Dermis blood vessel endothelial cell (primary cell): ENCODE measurements around the gene BRD1. TPM values are rescaled to one million over a fixed set of nuclear protein-coding genes. Genes with fewer than 3 reads are reported as not detected.

Experiments used
- DNase-seq: peaks from one replicate; pipeline ENCODE4 v3.0.0; 2010
- total RNA-seq: library from RNA; depleted of rRNA; stranded (reverse); fragments of >200 nt; gene quantifications from 2 replicates; pipeline ENCODE4 v1.2.3, GENCODE V29; 2014

BRD1 gene
- total RNA-seq, 1 donor from 2014 or later = 39.0 TPM

DNA sequence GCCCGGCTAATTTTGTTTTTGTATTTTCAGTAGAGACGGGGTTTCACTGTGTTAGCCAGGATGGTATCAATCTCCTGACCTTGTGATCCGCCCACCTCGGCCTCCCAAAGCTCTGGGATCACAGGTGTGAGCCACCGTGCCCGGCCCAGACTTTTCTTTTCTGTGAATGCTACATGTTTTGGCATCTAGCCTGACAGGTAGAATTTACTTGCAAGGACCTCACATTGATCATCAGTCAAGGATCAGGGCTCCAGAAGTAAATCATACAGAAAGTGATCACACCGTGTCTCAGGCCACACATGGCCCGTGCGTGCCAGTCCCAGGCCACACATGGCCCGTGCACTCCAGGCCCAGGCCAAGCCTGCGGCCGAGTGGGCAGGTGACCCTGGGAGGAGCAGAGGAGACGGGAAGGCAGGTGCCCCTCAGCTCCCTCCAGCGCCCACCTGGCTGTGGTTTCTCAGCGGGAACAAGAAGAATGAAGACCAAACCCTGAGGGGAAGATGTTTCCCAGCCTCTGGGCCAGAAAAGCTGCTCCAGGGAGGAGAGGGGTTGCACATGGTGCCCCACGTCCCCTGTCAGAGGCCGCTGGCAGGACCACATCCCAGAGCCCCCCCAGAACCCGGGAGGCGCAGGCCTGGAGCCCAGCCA lies 76.2 kb downstream of the BRD1 start:
- no peak for DNase-seq

DNA sequence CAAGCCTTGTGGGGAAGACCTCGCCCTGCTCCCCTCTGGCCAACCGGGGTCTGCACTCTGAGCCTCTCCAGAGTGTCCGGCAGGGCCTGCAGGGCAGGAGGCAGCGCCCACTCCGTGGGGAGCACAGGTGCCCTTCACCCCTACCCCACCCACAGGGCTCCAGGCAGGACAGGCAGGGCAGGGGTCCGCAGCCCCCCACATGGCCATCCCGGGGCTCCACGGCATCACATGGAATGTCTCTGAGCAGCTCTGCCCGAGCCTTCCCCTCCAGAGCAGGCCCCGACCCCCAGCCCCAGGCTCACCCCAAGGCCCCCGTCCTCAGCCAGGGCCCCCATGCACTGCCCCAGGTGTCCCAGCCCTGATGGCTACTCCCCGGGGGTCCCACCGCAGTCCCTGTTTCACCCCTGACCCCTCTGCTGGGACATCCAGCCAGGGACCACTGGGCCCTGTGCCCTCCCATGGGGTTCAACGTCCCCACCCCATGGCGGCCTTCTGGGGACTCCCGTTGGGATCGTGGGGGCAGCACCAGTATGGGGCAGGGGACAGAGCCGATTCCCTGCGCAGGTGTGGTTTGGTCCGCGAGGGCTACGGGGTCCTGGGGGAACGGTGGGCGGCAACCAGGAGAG lies 77.7 kb downstream of the BRD1 start:
- no peak for DNase-seq

- no peak for DNase-seq
Observed at GRCh38 chr22:49749227-49749626, 78.4 kb downstream of the BRD1 start.

DNA sequence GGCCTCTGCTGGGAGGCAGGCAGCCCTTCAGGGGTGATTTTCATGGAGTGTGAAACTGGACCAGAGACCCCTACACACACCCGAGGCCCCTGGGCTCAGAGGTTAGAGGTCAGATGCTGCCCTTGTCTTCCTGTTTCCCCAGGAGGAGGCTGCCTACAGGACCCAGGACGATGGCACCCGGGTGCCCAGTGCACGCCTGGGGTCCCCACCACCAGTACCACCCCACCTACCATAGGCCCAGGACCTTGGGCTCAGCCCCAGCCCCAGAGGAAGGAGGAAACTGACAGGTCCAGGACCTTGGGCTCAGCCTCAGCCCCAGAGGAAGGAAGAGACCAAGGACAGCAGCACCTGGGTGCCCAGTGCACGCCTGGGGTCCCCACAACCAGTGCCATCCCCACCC lies 79.2 kb downstream of the BRD1 start:
- no peak for DNase-seq

- DNase-seq = no peak
Observed at GRCh38 chr22:49747716-49748115, 80.0 kb downstream of the BRD1 start.

DNA sequence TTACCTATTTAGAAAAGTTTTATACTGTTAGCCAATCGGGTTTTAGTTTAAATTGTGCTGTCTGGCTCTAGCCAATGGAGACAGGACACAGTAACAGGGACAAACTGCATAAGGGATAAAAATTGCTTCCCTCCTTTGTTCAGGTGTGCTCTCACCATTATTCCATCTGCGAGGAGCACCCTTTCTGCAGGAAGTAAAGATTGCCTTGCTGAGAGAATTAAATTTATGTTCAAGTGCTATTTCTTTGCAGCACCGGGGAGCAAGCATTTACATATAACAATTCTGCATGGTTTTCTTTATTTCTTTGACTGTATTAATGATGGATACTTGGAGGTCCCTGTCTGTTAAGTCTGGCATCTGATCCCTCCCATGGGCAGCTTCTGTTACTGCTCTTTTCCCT lies 80.5 kb downstream of the BRD1 start:
- DNase-seq = no peak

- DNase-seq = no peak
Observed at GRCh38 chr22:49746065-49746464, 81.6 kb downstream of the BRD1 start.

- DNase-seq = no peak
Observed at GRCh38 chr22:49740242-49740641, 87.4 kb downstream of the BRD1 start.

DNA sequence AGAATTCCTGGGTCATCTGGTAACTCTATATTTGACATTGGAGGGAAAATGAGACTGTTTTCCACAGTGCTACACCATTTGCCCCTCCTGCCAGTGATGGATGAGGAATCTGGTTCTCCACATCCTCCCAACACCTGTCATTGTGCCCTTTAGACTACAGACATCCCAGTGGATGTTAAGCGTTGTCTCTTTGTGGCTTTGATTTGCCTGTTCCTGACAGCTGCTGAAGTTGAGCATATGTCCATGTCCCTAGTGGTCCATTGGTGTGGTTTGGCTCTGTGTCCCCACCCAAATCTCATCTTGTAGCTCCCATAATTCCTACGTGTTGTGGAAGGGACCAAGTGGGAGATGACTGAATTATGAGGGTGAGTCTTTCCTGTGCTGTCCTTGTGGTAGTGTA lies 88.5 kb downstream of the BRD1 start:
- no peak for DNase-seq

DNA sequence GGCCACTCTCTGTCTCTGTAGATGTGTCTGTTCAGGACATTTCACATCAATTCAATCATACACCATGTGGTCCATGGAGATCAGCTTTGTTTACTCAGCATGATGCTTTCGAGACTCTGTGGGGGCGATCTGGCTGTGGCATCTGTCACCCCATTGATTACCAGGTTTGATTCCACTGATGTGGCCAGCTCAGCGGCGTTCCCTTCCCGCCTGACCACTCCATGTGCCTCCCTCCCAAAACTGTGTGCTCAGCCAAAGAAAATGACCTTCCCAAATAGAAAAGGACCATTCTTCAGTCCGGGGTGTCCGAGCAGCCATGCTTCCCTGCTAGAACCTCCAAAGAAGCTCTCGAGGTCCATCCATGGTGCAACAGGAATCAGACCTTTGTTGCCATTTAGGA lies 89.1 kb downstream of the BRD1 start:
- DNase-seq = no peak

- DNase-seq = no peak
Observed at GRCh38 chr22:49738006-49738405, 89.7 kb downstream of the BRD1 start.

DNA sequence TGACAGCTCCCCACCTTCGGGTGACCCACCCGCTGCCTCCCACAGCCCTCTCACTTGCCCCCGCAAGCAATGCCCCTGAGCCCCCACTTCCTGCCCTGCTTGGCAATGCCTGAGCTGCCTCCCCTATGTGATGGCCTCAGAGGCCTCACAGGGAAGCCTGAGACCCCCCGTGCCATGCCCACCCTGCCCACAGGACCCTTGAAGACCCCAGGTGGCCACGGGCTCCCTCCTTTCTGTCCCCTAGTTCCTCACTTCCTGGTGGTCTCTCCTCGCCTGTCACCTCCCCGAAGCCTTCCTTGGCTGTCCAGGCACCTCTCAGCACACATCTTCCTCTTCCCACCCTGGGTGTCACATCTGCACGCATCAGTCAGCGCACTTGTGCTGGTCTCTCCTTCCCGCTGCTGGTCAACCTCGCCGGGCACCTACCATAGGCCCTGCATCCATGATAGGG lies 90.5 kb downstream of the BRD1 start:
- DNase-seq = no peak

GRCh38 chr22:49736538-49736937 lies 91.1 kb downstream of the BRD1 start:
- DNase-seq = no peak

GRCh38 chr22:49735901-49736421 lies 91.7 kb downstream of the BRD1 start:
- no peak for DNase-seq

- DNase-seq = peak; percentile 37
Observed at GRCh38 chr22:49735411-49735900, 92.2 kb downstream of the BRD1 start.

- no peak for DNase-seq
Observed at GRCh38 chr22:49734882-49735281, 92.8 kb downstream of the BRD1 start.

DNA sequence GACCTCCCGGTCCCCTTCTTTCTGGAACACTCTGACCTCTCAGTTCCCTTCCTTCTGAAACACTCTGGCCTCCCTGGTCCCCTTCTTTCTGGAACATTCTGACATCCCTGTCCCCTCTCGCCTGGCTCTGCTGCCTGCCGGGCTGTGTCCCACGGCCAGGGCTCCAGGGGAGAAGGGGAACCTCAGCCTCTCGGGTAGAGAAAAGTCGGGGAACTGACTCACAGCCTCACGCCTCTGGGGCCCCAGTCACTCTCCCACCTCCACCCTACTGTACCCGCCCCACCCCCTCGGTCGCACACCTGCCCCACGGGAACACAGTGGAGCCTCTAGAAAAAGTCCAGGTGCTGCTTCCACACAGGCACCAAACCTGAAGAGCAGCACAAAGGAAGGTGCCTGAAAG lies 93.3 kb downstream of the BRD1 start:
- DNase-seq = no peak

DNA sequence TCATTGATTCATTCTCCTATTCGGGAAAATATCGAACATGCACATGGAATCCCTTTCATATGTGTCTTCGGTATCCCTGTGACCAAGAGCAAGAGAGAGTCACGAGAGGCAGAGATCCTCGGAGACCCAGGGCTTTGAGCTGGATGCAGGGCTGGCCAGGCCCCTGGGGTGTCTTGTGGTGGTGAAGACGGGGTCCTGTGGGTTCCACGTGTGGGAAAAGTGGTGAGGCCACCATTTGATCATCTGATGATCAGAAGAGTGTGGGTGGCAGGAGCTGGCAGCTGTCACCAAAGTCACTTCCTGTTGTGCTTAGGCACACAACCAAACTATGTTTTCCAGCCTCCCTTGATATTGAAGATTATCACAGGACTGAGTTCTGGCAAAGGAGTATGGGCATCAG lies 94.0 kb downstream of the BRD1 start:
- no peak for DNase-seq

- no peak for DNase-seq
Observed at GRCh38 chr22:49730656-49731055, 97.0 kb downstream of the BRD1 start.

DNA sequence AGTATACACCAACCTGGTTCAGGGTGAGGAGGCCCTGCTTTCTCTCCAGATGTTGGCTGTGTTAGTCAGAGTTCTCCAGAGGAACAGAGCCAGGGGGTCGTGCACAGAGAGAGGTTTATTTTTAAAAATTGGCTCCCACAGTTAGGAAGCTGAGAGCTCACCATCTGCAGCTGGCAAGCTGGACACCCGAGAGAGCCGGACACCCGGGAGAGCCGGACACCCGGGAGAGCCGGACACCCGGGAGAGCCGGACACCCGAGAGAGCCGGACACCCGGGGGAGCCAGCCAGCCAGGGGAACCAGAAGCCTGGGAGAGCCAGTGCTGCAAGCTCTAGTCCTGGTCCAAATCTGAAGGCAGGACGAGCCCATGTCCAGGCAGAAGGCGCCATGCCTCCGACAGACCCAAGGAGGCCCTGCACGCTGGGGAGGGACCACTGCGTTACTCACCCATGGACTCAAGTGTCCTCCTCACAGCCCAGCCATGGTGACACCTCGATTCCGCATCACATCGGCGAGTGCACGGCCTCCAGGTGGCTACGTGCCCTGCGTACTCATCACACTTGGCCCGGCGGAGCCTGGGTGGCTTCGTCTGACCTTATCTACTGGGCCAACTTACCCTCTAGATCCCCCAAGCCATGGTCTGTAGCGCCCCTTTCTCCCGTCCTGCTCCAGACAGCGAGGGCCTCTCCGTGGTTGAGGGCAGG lies 99.0 kb downstream of the BRD1 start:
- no peak for DNase-seq

GRCh38 chr22:49727881-49728569 lies 99.6 kb downstream of the BRD1 start:
- DNase-seq = no peak

GRCh38 chr22:49727191-49727880 lies 100.3 kb downstream of the BRD1 start:
- DNase-seq = no peak
